ENCODE results near the gene TMEM273.
A peak's percentile ranks its signal among the peaks of the same experiment; 100 is the strongest.

The TMEM273 gene

DNA sequence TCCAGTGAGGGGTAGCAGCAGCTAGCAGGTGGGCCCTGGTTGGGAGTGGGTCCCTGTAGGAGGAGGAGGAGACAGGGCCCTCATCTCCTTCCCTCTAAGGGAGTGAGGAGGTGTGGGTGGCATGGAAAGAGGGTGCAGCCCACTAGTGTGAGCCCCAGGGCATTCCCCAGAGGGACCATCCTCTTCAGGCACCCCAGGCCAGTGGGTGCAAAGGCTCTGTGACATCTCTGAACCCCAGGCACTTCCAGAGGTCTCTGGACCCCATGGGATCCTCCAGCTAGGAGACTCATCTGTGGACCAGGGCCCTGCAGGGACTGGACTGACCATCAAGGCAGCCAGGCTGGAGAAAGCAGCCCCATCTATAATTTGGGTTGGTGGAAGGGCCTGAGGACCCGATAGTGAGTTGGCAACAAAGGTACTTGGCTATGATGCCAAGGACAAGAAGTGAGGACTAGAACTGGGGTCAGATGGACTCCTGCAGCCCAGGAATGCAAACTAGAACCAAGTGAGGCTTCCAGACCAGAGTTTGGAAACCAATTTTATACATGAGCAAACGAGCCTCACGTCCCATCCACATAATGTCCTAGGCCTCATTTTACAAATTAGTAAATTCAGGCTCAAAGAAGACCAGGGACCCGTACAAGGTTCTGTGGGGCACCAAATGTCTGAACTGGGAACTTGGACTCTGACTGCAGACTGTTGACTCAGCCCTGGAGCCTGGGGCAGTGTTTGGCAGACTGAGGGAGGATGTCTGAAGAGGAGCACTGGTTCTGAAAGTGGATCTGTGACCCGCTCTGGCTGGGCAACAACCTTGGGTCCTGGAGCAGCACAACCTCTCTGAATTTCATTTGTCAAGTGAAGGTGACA is 71.4 kb downstream of the TMEM273 start:
- no peak overlapping the region for H2AFZ ChIP-seq (ENCODE audit: low read depth, low read length)
- TF ChIP-seq EZH2 (IDR thresholded peaks at IDR 0.05; ENCODE audit: borderline replicate concordance, low read depth, low read length, severe bottlenecking) = no peak
- TF ChIP-seq, protein P1, sequence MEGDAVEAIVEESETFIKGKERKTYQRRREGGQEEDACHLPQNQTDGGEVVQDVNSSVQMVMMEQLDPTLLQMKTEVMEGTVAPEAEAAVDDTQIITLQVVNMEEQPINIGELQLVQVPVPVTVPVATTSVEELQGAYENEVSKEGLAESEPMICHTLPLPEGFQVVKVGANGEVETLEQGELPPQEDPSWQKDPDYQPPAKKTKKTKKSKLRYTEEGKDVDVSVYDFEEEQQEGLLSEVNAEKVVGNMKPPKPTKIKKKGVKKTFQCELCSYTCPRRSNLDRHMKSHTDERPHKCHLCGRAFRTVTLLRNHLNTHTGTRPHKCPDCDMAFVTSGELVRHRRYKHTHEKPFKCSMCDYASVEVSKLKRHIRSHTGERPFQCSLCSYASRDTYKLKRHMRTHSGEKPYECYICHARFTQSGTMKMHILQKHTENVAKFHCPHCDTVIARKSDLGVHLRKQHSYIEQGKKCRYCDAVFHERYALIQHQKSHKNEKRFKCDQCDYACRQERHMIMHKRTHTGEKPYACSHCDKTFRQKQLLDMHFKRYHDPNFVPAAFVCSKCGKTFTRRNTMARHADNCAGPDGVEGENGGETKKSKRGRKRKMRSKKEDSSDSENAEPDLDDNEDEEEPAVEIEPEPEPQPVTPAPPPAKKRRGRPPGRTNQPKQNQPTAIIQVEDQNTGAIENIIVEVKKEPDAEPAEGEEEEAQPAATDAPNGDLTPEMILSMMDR (IDR thresholded peaks at IDR 0.05; ENCODE audit: borderline replicate concordance, extremely low read depth, low read length, poor library complexity, severe bottlenecking) = no peak

DNA sequence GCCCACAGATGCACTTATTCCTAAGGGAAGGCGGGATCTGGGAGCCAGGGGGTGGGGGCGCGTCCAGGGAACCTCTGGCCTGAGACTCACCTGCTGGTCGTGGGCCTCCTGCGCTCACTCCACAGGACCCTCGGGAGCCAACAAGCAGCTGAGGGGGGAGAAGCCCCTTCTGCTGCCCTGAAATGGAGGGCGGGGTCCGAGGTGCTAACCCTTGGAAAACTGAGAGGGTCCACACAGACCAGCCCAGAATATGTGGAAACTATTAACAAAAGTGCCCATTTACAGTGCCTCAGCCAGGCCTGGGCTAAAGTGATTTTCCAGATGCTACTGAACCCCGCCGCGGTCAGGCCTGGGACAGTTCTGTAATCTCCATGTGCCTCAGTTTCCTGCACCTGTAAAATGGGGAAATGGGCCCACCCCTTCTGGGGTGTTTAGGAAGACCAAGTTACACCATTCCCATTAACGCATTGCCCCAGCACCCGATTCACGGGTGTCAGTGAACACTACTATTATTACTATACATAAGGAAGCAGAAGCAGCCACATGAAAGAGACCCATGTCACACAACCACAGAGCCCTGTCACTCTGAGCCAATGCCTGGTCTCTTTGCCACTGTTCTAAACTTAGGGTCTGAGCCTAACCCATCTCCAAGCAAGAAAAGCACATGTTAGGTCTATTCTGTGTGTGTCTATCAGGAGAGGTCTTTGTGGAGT is 72.2 kb downstream of the TMEM273 start:
- Histone ChIP-seq H3K9me3 (ENCODE audit: insufficient read depth, low read length, severe bottlenecking) (no peaks in the 10 kb centered on the region), H2AFZ (ENCODE audit: low read depth, low read length) (no peak overlapping the region), H3K27ac (ENCODE audit: low read length) (no peak overlapping the region), H3K4me3 (ENCODE audit: low read depth in 1 of 2, low read length in 2 of 2) (no peak overlapping the region), H3K79me2 (ENCODE audit: insufficient read depth, low read length) (no peaks in the 10 kb centered on the region), H3K36me3 (ENCODE audit: insufficient read depth, low read length) (no peaks in the 10 kb centered on the region), H3K4me2 (ENCODE audit: insufficient read depth, low read length) (no peak overlapping the region), H3K4me1 (ENCODE audit: insufficient read depth, low read length) (no peaks in the 10 kb centered on the region), H4K20me1 (ENCODE audit: insufficient read depth, low read length) (no peaks in the 10 kb centered on the region), H3K9ac (ENCODE audit: low read depth, low read length) (no peak overlapping the region), H3K27me3 (ENCODE audit: insufficient read depth, low read length, poor library complexity) (peaks cover 4% of the 10 kb centered on the region)
- peak; percentile 88 for ATAC-seq (ENCODE audit: insufficient read depth, low read depth)
- TF ChIP-seq EZH2 (IDR thresholded peaks at IDR 0.05; ENCODE audit: borderline replicate concordance, low read depth, low read length, severe bottlenecking) = no peak
- TF ChIP-seq, protein P1 (IDR thresholded peaks at IDR 0.05; ENCODE audit: borderline replicate concordance, extremely low read depth, low read length, poor library complexity, severe bottlenecking) = no peak
- DNase-seq = peak; percentile 24

More for the DNA sequence above, 71.4 kb downstream of the TMEM273 start:
- Histone ChIP-seq H3K4me1 (ENCODE audit: insufficient read depth, low read length) (no peaks in the 10 kb centered on the region), H3K9me3 (ENCODE audit: insufficient read depth, low read length, severe bottlenecking) (no peaks in the 10 kb centered on the region), H3K27me3 (ENCODE audit: insufficient read depth, low read length, poor library complexity) (peaks cover 4% of the 10 kb centered on the region), H3K4me3 (ENCODE audit: low read depth in 1 of 2, low read length in 2 of 2) (no peak overlapping the region), H3K4me2 (ENCODE audit: insufficient read depth, low read length) (no peak overlapping the region), H4K20me1 (ENCODE audit: insufficient read depth, low read length) (no peaks in the 10 kb centered on the region), H3K79me2 (ENCODE audit: insufficient read depth, low read length) (no peaks in the 10 kb centered on the region), H3K36me3 (ENCODE audit: insufficient read depth, low read length) (no peaks in the 10 kb centered on the region), H3K9ac (ENCODE audit: low read depth, low read length) (no peak overlapping the region), H3K27ac (ENCODE audit: low read length) (no peak overlapping the region)
- no peak for DNase-seq
- no peak; the same call in 2 of the 3 replicates for ATAC-seq (ENCODE audit: insufficient read depth, low read depth)

DNA sequence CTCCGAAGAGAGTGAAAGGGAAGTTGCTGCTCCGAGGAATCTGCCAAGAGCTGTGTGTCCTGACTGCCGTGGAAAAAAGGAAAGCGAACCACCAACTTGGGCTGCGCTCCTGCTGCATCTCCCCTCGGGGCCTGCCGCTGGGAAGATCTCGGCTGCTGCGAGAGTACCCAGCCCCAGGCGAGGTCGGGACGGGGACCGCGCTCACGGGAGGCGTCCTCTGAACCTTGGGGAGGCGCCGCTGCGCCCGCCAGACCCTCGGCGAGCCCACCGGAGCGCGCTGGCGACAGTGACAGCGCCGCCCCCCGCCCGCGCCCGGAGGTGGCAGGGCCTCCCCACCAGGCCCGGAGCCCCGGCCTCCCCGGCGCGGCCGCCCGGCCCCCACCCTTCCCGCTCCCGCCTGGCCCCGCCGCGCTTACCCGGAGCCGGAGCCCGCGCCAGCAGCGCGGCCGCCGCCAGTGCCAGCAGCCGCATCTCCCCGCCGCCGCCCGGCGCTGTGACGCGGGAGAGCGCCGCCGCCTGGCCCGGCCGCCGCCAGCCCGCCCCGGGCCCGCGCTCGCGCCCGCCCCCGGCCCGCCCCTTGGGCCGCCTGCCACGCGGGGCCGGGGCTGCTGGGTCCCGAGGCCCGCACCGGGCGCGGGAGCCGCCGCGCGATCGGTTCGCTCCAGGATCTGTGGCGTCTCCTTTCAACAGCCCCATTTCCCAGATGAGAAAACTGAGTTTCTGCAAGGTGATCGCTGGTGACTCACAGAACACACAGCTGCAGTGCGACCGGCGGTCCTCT is 73.0 kb downstream of the TMEM273 start, which contains the start of gene VSTM4:
Gene VSTM4 (minus strand): TSS at position 508 of the 781 bp plus-strand sequence. CDS start 37 bp downstream, at position 471.
- Histone ChIP-seq H4K20me1 (ENCODE audit: insufficient read depth, low read length) (no peaks in the 10 kb centered on the region), H3K27ac (ENCODE audit: low read length) (no peak within 1 kb of the TSS), H3K4me3 (ENCODE audit: low read depth in 1 of 2, low read length in 2 of 2) (no peak within 1 kb of the TSS), H3K79me2 (ENCODE audit: insufficient read depth, low read length) (no peaks in the 10 kb centered on the region), H3K9ac (ENCODE audit: low read depth, low read length) (no peak within 1 kb of the TSS), H3K4me1 (ENCODE audit: insufficient read depth, low read length) (no peaks in the 10 kb centered on the region), H3K9me3 (ENCODE audit: insufficient read depth, low read length, severe bottlenecking) (no peaks in the 10 kb centered on the region), H2AFZ (ENCODE audit: low read depth, low read length) (no peak within 1 kb of the TSS), H3K4me2 (ENCODE audit: insufficient read depth, low read length) (no peak within 1 kb of the TSS), H3K27me3 (ENCODE audit: insufficient read depth, low read length, poor library complexity) (peaks cover 4% of the 10 kb centered on the region), H3K36me3 (ENCODE audit: insufficient read depth, low read length) (no peaks in the 10 kb centered on the region)
- ATAC-seq (ENCODE audit: insufficient read depth, low read depth) (no peak), DNase-seq (no peak)
- TF ChIP-seq, protein P1 (IDR thresholded peaks at IDR 0.05; ENCODE audit: borderline replicate concordance, extremely low read depth, low read length, poor library complexity, severe bottlenecking) = no peak
- no peak for TF ChIP-seq EZH2 (IDR thresholded peaks at IDR 0.05; ENCODE audit: borderline replicate concordance, low read depth, low read length, severe bottlenecking)

Data from DND-41 (cell line).